GM21825 (cell line): Measurements from ENCODE around the gene PLCB3.

Source experiments
- ATAC-seq: cut with Tn5 transposase; IDR thresholded peaks from one replicate; pipeline ENCODE4 v1.9.1; 2021; ENCODE audit warnings: mild to moderate bottlenecking, moderate library complexity; ENCODE audit not compliant: unreplicated experiment

Gene PLCB3

DNA sequence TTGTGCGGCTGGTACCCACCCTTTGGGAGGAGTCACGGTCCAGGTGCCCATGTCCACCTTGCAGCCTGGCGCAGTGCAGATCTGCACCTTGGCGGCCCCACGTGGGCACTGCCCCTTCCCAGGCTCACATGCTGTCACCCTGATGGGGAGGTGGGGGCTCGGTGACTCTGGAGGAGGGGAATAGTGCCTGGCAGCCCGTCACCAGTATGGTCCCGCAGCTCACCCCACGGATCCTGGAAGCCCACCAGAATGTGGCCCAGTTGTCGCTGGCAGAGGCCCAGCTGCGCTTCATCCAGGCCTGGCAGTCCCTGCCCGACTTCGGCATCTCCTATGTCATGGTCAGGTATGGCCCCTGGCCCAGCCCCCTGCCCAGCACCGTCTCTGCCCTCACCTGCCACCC, 30.5 kb upstream of the PLCB3 start:
- no peak for ATAC-seq

DNA sequence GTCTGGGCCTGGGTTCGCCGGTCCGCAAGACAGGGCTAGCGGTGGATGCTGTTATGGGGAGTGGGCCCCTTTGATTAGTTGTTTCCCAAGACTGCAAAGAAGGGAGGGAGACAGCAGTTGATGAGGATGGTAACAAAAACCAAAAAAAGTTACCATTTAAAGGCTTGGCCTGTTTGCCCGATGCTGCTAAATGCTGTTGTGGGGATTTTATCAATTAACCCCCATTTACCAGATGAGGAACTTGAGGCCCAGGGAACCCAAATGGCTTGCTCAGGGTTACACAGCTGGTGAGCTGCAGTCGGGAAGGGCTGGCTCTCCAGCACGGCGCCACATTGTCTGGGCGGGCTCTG, 28.7 kb upstream of the PLCB3 start:
- ATAC-seq: no peak

DNA sequence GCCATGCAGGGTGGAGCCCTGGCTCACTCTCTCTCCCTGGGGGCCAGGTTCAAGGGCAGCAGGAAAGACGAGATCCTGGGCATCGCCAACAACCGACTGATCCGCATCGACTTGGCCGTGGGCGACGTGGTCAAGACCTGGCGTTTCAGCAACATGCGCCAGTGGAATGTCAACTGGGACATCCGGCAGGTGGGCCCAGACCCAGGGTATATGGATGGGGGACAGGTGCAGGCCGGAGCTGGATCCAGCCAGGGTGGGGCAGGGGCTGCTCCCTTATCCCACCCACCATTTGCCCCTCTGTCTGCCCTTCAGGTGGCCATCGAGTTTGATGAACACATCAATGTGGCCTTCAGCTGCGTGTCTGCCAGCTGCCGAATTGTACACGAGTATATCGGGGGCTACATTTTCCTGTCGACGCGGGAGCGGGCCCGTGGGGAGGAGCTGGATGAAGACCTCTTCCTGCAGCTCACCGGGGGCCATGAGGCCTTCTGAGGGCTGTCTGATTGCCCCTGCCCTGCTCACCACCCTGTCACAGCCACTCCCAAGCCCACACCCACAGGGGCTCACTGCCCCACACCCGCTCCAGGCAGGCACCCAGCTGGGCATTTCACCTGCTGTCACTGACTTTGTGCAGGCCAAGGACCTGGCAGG, 28.2 kb upstream of the PLCB3 start:
- no peak for ATAC-seq

DNA sequence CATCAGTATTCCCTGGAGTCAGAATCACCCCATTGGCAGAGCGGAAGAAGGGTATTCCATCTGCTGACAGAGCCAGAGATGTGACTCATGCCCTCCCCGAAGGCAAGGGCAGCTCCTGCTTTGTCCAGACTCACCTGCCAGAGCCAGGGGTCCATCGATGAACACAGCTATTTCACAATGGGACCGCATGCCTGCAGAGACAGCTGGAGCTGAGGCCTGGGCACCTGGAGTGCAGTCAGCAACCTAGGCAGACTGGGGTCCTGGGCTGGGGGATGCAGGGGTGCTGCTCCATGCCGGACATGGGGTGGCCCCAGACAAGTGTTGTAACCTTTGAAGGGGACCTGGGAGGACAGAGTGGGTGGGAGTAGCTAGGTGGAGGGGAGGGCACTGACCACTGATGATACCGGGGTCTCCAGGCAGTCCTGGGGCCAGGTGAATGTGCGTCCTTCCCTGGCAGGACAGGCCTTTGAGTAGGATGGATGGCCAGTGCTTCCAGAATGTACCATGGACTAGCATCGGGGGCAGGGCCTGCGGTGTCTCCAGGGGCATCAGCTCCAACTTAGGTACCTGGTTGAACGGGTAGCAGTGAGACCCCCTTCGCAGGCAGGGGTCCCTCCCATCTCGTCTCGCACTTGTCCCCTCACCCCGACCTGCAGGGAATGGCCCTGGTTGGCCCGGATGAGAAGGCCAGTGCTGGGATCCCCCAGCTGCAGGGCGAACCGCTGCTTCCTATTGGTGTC, 27.0 kb upstream of the PLCB3 start:
- no peak for ATAC-seq

DNA sequence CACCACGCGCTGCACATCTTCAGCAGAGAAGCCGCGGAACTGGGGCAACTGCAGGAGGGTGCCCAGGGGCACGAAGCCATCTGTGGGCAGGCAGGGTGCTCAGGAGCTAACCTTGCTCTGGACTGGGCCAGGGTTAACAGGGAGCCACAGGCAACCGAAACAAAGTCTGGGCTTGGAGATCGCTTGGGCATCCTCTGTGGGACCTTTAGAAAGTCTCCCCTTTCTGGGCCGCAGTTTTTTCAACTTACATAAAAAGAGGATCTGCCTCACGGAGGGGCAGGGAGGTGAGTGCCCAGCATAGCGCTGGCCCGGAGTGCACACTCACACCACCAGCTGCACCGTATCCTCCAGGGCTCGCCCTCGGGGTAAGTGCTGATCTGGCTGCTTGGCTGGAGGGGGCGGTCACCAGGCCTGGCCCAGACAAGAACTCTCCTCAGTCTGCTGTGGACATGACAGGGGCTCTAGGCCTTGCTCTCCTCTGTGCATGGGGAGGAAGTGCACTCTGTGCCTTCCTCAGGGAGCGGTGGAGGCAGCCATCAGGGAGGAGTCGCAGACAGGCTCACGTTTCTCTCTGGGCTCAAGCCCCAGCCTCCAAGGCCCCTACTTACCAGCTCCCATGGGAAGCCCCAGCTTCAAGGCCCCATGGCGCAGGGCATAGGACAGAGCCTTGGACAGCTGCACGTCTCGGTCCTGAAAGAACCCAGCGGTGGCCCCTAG, 26.3 kb upstream of the PLCB3 start:
- no peak for ATAC-seq

DNA sequence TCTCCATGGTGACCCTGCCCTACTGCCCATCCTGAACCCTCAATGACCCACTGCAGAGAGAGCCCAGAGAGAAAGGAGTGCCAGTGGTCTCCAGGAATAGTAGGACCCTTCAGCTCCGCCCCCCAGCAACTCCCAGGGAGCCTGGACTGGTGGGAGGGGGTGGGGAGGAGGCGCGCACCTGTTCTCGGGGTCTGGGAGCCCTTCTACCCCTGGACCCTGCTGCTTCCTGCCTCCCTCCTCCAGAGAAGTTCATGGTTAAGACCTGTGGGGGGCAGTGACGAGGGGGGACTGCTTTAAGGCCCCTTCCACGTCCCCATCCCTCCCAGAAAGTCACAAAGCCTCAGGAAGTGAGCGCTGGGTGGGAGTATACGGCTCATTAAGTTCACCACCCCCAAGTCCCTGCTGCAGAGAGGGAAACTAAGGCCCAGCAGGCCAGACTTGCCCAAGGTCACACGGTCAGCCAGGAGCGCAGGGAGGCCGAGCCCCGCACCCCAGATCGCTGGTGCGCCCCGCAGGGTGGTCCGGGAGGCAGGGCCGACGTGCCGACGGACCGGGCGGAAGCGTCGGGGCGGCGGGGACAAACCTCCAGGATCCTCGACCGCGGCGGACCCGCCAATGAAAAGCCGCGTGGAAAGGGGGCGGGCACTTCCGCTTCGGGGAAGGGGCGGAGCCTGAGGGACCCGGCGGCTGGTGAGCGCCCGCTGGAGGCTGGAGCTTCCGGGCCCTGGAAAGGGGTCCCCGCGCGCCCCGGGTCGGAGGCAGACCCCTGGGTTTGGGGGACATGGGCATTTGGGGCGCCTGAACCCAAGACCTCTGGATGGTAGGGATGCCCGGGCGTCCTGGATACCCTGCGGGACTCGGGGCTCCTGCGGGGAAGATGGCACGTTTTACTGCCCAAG, 25.5 kb upstream of the PLCB3 start, which contains the start of the genes NUDT22 and TRPT1:
NUDT22 (plus strand) TSS at position 667 of the 899 bp plus-strand sequence. CDS start 379 bp downstream, outside the sequence.
TRPT1 (minus strand) TSS at position 579 of the 899 bp plus-strand sequence; CDS start at position 253, 326 bp downstream.
- peak; percentile 37 for ATAC-seq

DNA sequence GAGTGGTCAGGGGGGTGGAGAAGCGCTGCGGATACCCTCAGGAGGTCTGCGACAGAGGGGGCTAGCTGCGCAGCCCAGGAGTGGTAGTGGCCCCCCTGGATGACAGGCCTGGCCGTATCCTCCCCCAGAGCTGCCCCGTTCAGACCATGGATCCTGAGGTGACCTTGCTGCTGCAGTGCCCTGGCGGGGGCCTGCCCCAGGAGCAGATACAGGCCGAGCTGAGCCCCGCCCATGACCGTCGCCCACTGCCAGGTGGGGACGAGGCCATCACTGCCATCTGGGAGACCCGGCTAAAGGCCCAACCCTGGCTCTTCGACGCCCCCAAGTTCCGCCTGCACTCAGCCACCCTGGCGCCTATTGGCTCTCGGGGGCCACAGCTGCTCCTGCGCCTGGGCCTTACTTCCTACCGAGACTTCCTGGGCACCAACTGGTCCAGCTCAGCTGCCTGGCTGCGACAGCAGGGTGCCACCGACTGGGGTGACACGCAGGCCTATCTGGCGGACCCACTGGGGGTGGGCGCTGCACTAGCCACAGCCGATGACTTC, 24.8 kb upstream of the PLCB3 start:
- peak; percentile 24 for ATAC-seq

DNA sequence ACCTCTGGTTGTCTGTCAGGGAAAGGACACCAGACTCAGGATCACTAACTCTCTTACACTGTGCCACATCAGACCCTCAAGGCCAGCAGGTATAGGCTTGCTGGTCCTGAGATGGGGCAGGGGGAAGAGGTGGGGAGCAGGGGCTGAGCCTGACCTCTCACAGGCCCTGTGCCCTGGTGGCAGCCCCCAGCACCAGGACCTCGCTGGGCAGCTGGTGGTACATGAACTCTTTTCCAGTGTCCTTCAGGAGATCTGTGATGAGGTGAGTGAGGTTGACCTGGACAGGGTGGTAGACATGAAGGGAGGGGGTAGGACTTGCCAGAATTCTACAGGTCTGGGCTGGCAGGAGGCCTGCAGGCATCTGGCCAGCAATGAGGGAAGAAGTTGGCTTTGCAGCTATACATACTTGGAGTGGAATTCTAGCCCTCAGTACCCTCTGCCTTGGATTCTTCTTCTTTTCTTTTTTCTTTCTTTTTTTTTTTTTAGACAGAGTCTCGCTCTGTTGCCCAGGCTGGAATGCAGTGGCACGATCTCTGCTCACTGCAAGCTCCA, 23.8 kb upstream of the PLCB3 start:
- no peak for ATAC-seq

DNA sequence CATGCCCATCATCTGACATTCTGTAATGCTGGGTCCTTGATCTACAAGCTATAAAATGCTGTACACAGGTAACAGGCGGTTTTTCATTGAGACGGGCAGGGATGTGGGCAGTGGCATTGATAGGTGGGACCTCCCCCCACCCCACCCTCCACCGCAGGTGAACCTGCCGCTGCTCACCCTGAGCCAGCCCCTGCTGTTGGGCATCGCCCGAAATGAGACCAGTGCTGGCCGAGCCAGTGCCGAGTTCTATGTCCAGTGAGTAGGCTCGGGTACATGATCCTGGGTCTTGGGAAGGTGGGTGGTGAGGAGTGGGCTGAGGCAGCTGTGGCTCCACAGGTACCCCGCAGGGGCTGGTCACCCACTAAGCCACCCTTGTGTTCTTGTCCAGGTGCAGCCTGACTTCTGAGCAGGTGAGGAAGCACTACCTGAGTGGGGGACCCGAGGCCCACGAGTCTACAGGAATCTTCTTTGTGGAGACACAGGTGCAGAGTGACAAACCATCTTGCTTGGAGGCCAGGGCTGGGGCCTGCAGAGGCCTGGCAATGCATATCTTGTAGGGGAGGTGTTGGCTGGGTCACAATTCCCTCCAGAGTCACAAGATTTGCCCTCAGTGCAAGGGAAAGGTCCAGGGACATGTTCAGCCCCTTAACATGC, 22.1 kb upstream of the PLCB3 start:
- no peak for ATAC-seq

DNA sequence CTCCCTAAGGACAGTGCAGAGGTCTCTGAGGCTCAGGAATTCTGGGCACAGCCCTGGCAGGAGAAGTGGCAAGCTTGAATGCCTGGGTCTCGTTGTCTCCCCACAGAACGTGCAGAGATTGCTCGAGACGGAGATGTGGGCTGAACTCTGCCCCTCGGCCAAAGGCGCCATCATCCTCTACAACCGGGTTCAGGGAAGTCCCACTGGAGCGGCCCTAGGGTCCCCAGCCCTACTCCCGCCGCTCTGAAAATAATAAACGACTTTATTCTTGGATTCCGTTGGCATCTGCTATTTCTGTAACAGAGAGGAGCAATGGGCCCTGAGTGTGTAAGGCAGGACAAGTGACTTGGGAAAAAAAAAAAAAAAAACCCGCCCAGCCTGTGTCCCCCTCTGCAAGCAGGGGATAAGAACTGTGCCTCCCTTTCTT, 21.6 kb upstream of the PLCB3 start:
- ATAC-seq: no peak

DNA sequence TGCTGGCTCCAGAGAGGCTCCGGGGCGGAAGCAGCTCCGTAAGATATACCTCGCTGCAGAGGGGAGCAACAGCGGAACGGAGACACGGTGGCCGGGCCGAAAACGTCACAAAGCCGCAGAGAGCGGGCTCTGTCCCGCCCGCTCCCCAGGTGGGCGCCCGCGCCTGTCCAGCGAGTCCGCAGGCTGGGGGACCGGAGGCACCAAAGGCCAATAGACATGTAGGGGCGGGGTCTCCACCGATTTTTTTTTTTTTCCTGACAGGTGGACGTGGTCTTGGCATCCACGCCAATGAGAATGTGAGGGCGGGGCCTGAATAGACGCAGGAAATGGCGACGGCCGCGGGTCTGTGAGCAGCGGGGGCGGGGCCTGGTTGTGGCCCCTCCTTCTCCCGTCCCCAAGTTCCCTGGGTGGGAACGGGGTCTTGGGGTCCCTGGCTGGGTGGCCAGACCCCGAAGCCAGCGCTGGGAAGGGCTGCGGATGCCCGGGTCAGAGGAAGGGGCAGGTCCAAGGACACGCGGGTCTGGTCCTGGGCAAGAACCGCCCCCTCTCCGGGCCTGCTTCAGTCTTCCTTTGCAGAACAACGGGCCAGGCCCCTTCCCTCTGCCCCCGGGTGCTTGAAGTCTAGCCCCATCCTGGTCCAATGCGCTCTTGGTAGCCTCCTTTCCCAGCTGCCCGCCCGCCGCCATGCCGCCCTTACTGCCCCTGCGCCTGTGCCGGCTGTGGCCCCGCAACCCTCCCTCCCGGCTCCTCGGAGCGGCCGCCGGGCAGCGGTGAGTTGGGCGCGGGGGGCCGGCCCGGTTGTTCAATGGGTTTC, 21.0 kb upstream of the PLCB3 start, which contains the start of gene DNAJC4:
DNAJC4 (plus strand) TSS at position 378 of the 814 bp plus-strand sequence; CDS start at position 685, 307 bp downstream.
- no peak for ATAC-seq

DNA sequence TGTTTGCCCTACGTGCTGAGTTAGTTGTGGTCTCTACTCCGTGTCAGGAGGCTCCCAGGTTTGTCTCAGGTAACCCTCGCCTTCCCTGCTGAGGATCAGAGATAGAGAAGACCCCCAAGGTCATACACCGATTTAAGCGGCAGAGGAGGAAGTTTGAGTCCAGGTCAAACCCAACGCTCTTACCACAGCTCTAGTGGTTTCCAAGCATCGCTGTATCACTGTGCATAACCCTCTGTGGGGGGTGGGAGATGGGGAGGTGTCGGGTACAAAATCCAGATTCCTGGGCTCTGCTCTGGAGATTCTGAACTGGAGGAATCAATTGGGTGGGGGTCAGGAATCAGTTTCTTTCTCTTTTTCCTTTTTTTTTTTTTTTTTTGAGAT, 20.4 kb upstream of the PLCB3 start:
- ATAC-seq: no peak

DNA sequence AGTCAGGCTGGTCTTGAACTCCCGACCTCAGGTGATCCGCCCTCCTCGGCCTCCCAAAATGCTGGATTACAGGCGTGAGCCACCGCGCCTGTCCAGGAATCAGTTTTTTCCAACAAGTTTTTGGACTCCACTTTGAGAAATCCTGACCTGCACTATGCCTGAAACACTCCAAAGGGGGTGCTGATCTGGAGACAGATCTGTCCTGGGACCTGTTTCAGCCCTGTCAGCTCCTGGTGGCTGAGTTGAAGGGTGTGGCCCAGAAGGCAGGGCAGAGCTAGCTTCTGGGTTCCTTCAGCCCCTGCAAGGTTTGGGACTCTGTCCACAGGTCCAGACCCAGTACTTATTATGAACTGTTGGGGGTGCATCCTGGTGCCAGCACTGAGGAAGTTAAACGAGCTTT, 19.8 kb upstream of the PLCB3 start:
- no peak for ATAC-seq

DNA sequence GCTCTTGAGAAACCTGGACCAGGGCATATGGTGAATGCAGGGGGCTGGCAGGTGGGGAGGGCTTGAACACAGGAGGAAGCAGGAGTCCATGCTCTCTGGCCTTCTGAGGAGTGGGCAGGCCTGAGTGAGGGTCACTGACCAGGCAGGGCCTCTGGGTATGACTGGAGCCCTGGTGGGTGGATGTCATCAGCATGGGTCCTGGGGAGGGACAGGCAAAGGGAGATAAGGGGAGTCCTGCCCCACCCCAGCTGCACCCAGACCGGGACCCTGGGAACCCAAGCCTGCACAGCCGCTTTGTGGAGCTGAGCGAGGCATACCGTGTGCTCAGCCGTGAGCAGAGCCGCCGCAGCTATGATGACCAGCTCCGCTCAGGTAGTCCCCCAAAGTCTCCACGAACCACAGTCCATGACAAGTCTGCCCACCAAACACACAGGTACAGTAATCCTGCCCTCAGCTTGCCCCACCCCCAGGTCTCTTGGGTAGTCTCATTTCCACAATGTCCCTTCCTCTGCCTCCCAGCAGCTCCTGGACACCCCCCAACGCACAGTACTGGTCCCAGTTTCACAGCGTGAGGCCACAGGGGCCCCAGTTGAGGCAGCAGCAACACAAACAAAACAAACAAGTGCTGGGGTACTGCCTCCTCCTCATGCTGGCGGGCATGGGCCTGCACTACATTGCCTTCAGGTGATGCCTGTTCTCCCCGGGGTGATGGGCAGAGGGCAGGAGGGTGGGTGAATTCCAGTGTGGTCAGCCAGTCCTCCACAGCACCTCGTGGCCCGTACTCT, 19.0 kb upstream of the PLCB3 start:
- no peak for ATAC-seq

DNA sequence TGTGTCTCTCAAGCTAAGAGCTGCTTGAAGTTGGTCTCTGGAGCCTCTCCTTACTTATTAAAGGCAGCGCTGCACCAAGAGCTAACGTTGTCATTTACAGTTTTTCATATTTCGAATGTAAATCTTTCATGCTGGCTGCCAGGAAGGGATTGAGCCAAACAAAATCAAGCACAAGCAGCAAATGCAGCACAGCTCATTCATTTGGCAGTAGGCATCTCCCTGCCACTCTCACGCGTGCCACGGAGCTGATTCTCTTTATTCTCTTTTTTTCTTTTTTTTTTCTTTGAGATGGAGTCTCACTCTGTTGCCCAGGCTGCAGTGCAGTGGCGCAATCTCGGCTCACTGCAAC, 18.4 kb upstream of the PLCB3 start:
- ATAC-seq: no peak

DNA sequence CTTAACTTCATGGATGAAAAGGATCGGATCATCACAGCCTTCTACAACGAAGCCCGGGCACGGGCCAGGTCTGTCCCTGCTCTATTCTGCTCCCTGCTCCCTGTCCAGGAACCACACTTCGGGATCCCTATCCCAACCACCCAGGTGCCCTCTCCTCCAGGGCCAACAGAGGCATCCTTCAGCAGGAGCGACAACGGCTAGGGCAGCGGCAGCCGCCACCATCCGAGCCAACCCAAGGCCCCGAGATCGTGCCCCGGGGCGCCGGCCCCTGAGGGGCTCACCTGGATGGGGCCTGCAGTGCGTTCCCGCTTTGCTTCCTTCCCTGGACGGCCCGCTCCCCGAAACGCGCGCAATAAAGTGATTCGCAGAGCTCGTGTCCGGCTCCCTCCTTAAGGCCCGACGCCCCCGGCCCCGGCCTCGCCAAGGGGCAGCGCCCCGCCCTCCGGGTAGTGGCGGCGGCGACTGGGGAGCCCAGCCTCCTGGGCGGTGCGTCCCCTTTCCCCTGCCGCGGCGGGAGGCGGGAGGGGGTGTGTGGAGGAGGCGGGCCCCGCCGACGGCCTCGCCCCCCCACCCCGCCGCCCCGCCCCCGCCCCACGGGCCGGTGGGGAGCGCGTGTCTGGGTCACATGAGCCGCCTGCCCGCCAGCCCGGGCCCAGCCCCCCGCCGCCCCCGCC, 17.3 kb upstream of the PLCB3 start, which contains the start of gene VEGFB:
VEGFB (plus strand) TSS at position 672 of the 674 bp plus-strand sequence. CDS start 250 bp downstream, outside the sequence.
- ATAC-seq: peak; percentile 33

DNA sequence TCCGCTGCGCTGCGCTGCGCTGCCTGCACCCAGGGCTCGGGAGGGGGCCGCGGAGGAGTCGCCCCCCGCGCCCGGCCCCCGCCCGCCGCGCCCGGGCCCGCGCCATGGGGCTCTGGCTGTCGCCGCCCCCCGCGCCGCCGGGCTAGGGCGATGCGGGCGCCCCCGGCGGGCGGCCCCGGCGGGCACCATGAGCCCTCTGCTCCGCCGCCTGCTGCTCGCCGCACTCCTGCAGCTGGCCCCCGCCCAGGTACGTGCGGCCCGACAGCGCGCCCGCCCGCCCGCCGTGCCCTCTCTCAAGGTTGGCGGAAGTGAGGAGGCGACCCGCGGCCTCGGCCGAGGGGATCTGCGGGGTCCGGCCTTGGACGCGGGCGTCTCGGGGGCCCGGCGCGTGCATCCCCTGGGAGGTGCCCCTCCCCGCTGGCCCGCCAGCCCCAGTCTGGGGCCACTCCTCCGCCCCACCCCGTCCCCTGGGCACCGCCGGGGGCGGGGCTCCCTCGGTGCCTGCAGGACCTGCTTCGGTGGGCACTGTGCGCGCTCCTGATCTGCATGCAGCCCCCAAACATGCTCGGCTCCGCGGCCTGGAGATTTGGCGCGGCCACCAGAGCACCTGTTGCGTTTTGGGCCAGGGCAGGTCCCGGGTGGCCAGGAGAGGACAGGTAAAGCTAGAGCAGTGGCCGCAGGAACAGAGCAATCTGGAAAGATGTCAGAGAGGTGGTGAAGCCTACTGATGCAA, 16.5 kb upstream of the PLCB3 start:
- peak; percentile 22 for ATAC-seq
